SU-DHL-6 (cell line): ENCODE data around the gene DIP2C.
"Not testable (repeated sequence)": the region's sequence is repeated elsewhere in the genome, so short reads cannot be mapped to it uniquely, and the experiment has no call there.

Experiments
- H2AFZ ChIP-seq: fragments of 200-600 bp; sonication (generic); 2 replicates; pipeline ENCODE4 v1.6.1; 2014; ENCODE audit warnings: low read depth, mild to moderate bottlenecking, moderate library complexity, mixed read lengths, antibody characterized with exemption, low read length; ENCODE audit not compliant: severe bottlenecking
- H3F3A ChIP-seq: fragments of 200-600 bp; shearing (Covaris generic); 2 replicates; pipeline ENCODE4 v1.6.0; 2016; ENCODE audit warnings: antibody characterized with exemption, mild to moderate bottlenecking; ENCODE audit not compliant: insufficient read depth
- H3K27ac ChIP-seq: fragments of 200-600 bp; sonication (generic); 2 replicates; pipeline ENCODE4 v1.5.1; 2016; ENCODE audit warnings: low read depth, mild to moderate bottlenecking, low read length, moderate library complexity, mixed read lengths
- H3K27me3 ChIP-seq: fragments of 200-600 bp; sonication (generic), shearing (Covaris generic); 2 replicates; pipeline ENCODE4 v1.6.0; 2014; ENCODE audit warnings: mild to moderate bottlenecking, low read length
- H3K36me3 ChIP-seq: fragments of 200-600 bp; sonication (generic); 2 replicates; pipeline ENCODE4 v1.6.1; 2014; ENCODE audit warnings: mild to moderate bottlenecking, low read length, mixed read lengths
- H3K4me2 ChIP-seq: fragments of 300-600, 200-600 bp; shearing (Covaris generic), sonication (generic); 2 replicates; pipeline ENCODE4 v1.6.0; 2014; ENCODE audit warnings: low read length, low read depth, mild to moderate bottlenecking; ENCODE audit not compliant: poor library complexity, severe bottlenecking
- H3K4me3 ChIP-seq: fragments of 200-600 bp; sonication (generic); 2 replicates; pipeline ENCODE4 v1.5.1; 2014; ENCODE audit warnings: antibody characterized with exemption, low read length, mild to moderate bottlenecking, mixed read lengths; ENCODE audit not compliant: insufficient read depth, poor library complexity, severe bottlenecking
- H3K79me2 ChIP-seq: fragments of 200-600 bp; sonication (generic); 2 replicates; pipeline ENCODE4 v1.6.1; 2014; ENCODE audit warnings: mild to moderate bottlenecking, low read length, moderate library complexity; ENCODE audit not compliant: insufficient read depth
- H3K9ac ChIP-seq: fragments of 200-600 bp; sonication (generic); 2 replicates; pipeline ENCODE4 v1.7.0; 2014; ENCODE audit warnings: mild to moderate bottlenecking, low read length
- H3K9me2 ChIP-seq: fragments of 200-600 bp; sonication (generic); replicated peaks from 2 replicates; pipeline ENCODE4 v1.6.1; 2014; ENCODE audit warnings: low read length; ENCODE audit not compliant: insufficient read depth
- H3K9me3 ChIP-seq: fragments of 200-600 bp; sonication (generic); 2 replicates; pipeline ENCODE4 v1.6.1; 2014; ENCODE audit warnings: low read length, mixed read lengths; ENCODE audit not compliant: insufficient read depth
- H4K20me1 ChIP-seq: fragments of 200-600 bp; sonication (generic); 2 replicates; pipeline ENCODE4 v1.6.1; 2014; ENCODE audit warnings: low read depth, mild to moderate bottlenecking, antibody characterized with exemption, low read length, moderate library complexity, mixed read lengths
- CTCF ChIP-seq: fragments of 200-600 bp; sonication (generic); IDR thresholded peaks from one replicate; pipeline ENCODE4 v1.5.1; 2017; ENCODE audit warnings: antibody characterized with exemption, mild to moderate bottlenecking, low read length, moderate library complexity; ENCODE audit not compliant: insufficient read depth, poor library complexity, severe bottlenecking
- EZH2phosphoT487 ChIP-seq: fragments of 200-600 bp; sonication (generic), shearing (Covaris generic); conservative IDR thresholded peaks from 2 replicates; pipeline ENCODE4 v1.6.1; 2018; ENCODE audit warnings: mild to moderate bottlenecking, antibody characterized with exemption, low read length, moderate library complexity, mixed read lengths

DIP2C gene

GRCh38 chr10:533186-533585 is 156.3 kb downstream of the DIP2C start:
- Histone ChIP-seq H3K9me3 (no peaks in the 10 kb centered on the region), H3K36me3 (no peaks in the 10 kb centered on the region), H3K9me2 (no peaks in the 10 kb centered on the region), H2AFZ (no peak overlapping the region), H3K4me3 (no peak overlapping the region), H3K79me2 (no peaks in the 10 kb centered on the region), H3K4me2 (no peak overlapping the region), H3K9ac (no peak overlapping the region), H3K27me3 (no peaks in the 10 kb centered on the region), H3K27ac (no peak overlapping the region), H4K20me1 (no peaks in the 10 kb centered on the region), H3F3A (no peaks in the 10 kb centered on the region)
- no peak for TF ChIP-seq CTCF
- no peak for TF ChIP-seq EZH2phosphoT487

GRCh38 chr10:532331-532730 is 157.1 kb downstream of the DIP2C start:
- H3K27me3 ChIP-seq, H3F3A ChIP-seq, H3K4me2 ChIP-seq, H3K4me3 ChIP-seq, H4K20me1 ChIP-seq, H3K9me3 ChIP-seq, H3K36me3 ChIP-seq, H3K9me2 ChIP-seq, H3K79me2 ChIP-seq, H2AFZ ChIP-seq, H3K9ac ChIP-seq, H3K27ac ChIP-seq: not testable (repeated sequence)

- no peak overlapping the region for H3K4me2 ChIP-seq
- no peak overlapping the region for H3K27ac ChIP-seq
Observed at GRCh38 chr10:531541-531940, 157.9 kb downstream of the DIP2C start.

GRCh38 chr10:530717-531116 is 158.8 kb downstream of the DIP2C start:
- Histone ChIP-seq H3K4me3 (no peak overlapping the region), H3K27me3 (no peaks in the 10 kb centered on the region), H3K36me3 (no peaks in the 10 kb centered on the region), H3K9ac (no peak overlapping the region), H3K27ac (no peak overlapping the region), H3K79me2 (no peaks in the 10 kb centered on the region), H3K9me3 (no peaks in the 10 kb centered on the region), H2AFZ (no peak overlapping the region), H3K4me2 (no peak overlapping the region), H3F3A (peaks cover 18% of the 10 kb centered on the region), H4K20me1 (no peaks in the 10 kb centered on the region), H3K9me2 (no peaks in the 10 kb centered on the region)
- TF ChIP-seq CTCF, result peak; percentile 13
- TF ChIP-seq EZH2phosphoT487, result no peak

More at GRCh38 chr10:531541-531940, 157.9 kb downstream of the DIP2C start:
- no peak overlapping the region for H3K4me3 ChIP-seq
- TF ChIP-seq EZH2phosphoT487, result no peak
- no peak overlapping the region for H2AFZ ChIP-seq
- H3K9ac ChIP-seq, result no peak overlapping the region
- H4K20me1 ChIP-seq, result no peaks in the 10 kb centered on the region
- no peaks in the 10 kb centered on the region for H3K27me3 ChIP-seq
- no peaks in the 10 kb centered on the region for H3K79me2 ChIP-seq
- no peaks in the 10 kb centered on the region for H3K36me3 ChIP-seq
- H3K9me2 ChIP-seq, result no peaks in the 10 kb centered on the region
- peaks cover 10% of the 10 kb centered on the region for H3F3A ChIP-seq
- H3K9me3 ChIP-seq, result no peaks in the 10 kb centered on the region
